Measurements from ENCODE around the gene BLTP1.

BLTP1 gene

DNA sequence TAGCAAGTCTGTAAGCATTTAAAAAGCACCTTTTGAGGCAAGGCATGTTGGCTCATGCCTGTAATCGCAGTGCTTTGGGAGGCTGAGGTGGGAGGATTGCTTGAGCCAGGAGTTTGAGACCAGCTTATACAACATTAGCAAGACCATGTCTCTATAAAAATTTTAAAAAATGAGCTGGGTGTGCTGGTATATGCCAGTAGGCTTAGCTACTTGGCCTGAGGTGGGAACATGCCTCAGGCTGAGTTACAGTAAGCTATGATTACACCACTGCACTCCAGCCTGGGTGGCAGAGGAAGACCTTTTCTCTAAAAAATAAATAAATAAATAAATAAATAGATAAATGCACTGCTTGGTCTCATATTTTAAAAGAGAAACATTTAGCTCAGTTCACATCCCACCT, 26.8 kb downstream of the BLTP1 start:
- DNase-seq = no peak

DNA sequence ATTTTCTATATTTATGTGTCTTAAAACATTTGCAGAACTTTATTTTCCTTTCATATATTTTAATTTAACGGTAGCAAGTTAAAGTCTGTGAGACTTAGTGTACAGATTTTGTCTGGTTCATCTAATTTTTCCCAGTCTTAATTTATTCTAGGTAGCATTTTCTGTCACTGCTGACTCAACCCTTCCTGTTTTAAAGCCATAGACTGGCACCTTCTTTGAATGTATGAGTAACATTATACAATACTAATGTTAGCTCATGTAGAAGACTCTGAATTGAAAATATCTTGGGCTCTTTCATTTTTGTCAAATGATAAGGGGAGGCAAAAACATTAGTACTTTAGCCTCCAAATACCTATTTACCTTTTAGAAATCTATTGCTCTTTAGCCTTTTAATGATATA, 43.6 kb downstream of the BLTP1 start:
- no peak for DNase-seq

All from retina (tissue), 1 donor.